ENCODE data around the gene NOL12. TPM values are rescaled to one million over a fixed set of nuclear protein-coding genes. Genes with fewer than 3 reads are reported as not detected.
"Not testable (repeated sequence)": the region's sequence is repeated elsewhere in the genome, so short reads cannot be mapped to it uniquely, and the experiment has no call there.

Gene NOL12
- total and polyA plus RNA-seq, 5 donors = 13.5 to 16.4 (median 14.5) TPM

GRCh38 chr22:37681556-37682049, 4.5 kb upstream of the NOL12 start:
- H3K9me3 ChIP-seq (ENCODE audit: control insufficient read depth, low read length) = no peaks in the 10 kb centered on the region
- peak; percentile 73 to 87 (median 84) for DNase-seq
- no peaks in the 10 kb centered on the region for H3K27me3 ChIP-seq (ENCODE audit: control insufficient read depth, insufficient read depth)
- ATAC-seq = peak; percentile 39 to 54
- no peak overlapping the region for H3K4me3 ChIP-seq (ENCODE audit: low read length)
- intact Hi-C loops (cut with DNase I) = loop anchor here in 3 of 4 donors (5.0 to 10.0 kb wide), 3 partner anchors 34 to 57 kb away; no protein-coding TSS in a partner anchor
- H3K27ac ChIP-seq (ENCODE audit: low read length) = no peak overlapping the region
- peaks cover 2% of the 10 kb centered on the region for H3K4me1 ChIP-seq (ENCODE audit: control insufficient read depth, insufficient read depth, low read length)
- 26% methylated on average over 6 of the region's 6 CpGs for WGBS

DNA sequence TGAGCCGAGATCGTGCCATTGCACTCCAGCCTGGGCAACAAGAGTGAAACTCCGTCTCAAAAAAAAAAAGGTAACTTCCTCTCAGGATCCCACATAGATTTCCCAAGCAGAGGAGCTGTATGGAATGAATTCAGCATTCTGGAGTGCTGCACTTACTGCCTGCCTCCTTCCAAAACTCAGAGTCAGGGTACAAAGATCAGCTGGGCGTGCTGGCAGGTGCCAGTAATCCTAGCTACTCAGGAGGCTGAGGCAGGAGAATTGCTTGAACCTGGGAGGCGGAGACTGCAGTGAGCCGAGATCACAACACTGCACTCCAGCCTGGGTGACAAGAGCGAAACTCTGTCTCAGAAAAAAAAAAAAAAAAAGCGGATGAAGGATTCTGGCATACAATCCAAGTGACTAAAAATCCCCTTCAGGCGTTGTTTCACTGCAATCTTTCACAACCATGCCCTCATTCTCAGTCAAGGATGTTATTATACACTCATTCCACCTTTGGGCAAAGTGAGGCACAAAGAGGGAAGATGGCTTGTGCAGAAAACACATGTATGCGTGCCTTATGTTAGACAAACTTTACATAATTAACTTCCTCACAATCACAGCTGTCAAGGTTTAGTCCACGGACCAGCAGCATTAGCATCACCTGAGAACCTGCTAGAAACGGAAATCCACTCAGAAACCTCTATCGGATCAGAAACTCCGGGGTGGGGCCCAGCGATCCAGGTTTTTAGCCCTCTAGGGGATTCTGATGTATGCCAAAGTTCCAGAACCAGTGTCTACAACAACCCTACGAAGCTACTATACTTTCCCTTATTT, 1.1 kb upstream of the NOL12 start:
- Histone ChIP-seq H3K4me3 (ENCODE audit: low read length) (no peak overlapping the region), H3K27me3 (ENCODE audit: control insufficient read depth, insufficient read depth) (no peaks in the 10 kb centered on the region)
- intact Hi-C loops (cut with DNase I) = loop anchor here in 3 of 4 donors (5.0 to 10.0 kb wide), 3 partner anchors 38 to 60 kb away; no protein-coding TSS in a partner anchor

DNA sequence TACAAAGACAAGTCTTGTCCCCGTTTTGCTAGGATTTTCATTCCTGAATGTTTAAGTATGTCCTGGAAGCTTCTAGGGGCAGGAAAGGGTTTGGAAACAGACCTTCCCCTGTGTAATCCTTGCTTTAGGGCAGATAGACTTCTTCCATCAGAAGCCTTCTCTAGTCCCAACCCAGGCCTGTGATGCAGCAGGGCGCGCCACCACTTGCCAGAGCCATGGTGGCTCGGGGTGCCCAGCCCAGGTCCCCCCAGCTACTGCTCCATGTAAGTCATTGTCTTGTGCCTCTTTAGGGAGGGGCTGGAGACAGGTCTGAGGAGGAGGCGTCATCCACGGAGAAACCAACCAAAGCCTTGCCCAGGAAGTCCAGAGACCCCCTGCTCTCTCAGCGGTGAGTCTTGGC, 4.3 kb downstream of the NOL12 start:
- Histone ChIP-seq H3K27ac (ENCODE audit: low read length) (no peak overlapping the region), H3K4me1 (ENCODE audit: control insufficient read depth, insufficient read depth, low read length) (peaks cover 2% of the 10 kb centered on the region), H3K9me3 (ENCODE audit: control insufficient read depth, low read length) (no peaks in the 10 kb centered on the region), H3K27me3 (ENCODE audit: control insufficient read depth, insufficient read depth) (no peaks in the 10 kb centered on the region), H3K4me3 (ENCODE audit: low read length) (no peak overlapping the region)
- ATAC-seq (no peak), DNase-seq (no peak)
- WGBS = 87% methylated on average over 7 of the region's 7 CpGs
- intact Hi-C loops (cut with DNase I) = no loop called here

More for the DNA sequence above, 1.1 kb upstream of the NOL12 start:
- H3K27ac ChIP-seq (ENCODE audit: low read length) = no peak overlapping the region
- H3K9me3 ChIP-seq (ENCODE audit: control insufficient read depth, low read length) = no peaks in the 10 kb centered on the region
- ATAC-seq (no peak), DNase-seq (no peak)
- peaks cover 2% of the 10 kb centered on the region for H3K4me1 ChIP-seq (ENCODE audit: control insufficient read depth, insufficient read depth, low read length)
- WGBS = 81% methylated on average over 16 of the region's 16 CpGs

GRCh38 chr22:37690901-37691504, 4.9 kb downstream of the NOL12 start:
- Histone ChIP-seq H3K27me3 (ENCODE audit: control insufficient read depth, insufficient read depth) (no peaks in the 10 kb centered on the region), H3K27ac (ENCODE audit: low read length) (no peak overlapping the region), H3K9me3 (ENCODE audit: control insufficient read depth, low read length) (no peaks in the 10 kb centered on the region), H3K4me3 (ENCODE audit: low read length) (no peak overlapping the region), H3K4me1 (ENCODE audit: control insufficient read depth, insufficient read depth, low read length) (peaks cover 2% of the 10 kb centered on the region)
- intact Hi-C loops (cut with DNase I) = no loop called here
- 93% methylated on average over 18 of the region's 18 CpGs for WGBS
- ATAC-seq (no peak), DNase-seq (no peak)

- intact Hi-C loops (cut with DNase I) = no loop called here
- Histone ChIP-seq H3K4me1 (ENCODE audit: control insufficient read depth, insufficient read depth, low read length) (no peaks in the 10 kb centered on the region), H3K27ac (ENCODE audit: low read length) (no peak overlapping the region), H3K4me3 (ENCODE audit: low read length) (no peak overlapping the region), H3K27me3 (ENCODE audit: control insufficient read depth, insufficient read depth) (no peaks in the 10 kb centered on the region), H3K9me3 (ENCODE audit: control insufficient read depth, low read length) (no peaks in the 10 kb centered on the region)
- DNase-seq (no peak), ATAC-seq (no peak)
- WGBS = 90% methylated on average over 15 of the region's 15 CpGs
These were observed 6.6 kb downstream of the NOL12 start for GRCh38 chr22:37692627-37693285.

- intact Hi-C loops (cut with DNase I); H3K9me3 ChIP-seq (ENCODE audit: control insufficient read depth, low read length); ATAC-seq; H3K27ac ChIP-seq (ENCODE audit: low read length); DNase-seq; H3K4me1 ChIP-seq (ENCODE audit: control insufficient read depth, insufficient read depth, low read length); H3K27me3 ChIP-seq (ENCODE audit: control insufficient read depth, insufficient read depth); H3K4me3 ChIP-seq (ENCODE audit: low read length): not testable (repeated sequence)
- WGBS = 94% methylated on average over 7 of the region's 7 CpGs
These were observed 8.0 kb downstream of the NOL12 start for GRCh38 chr22:37694131-37694530.

- intact Hi-C loops (cut with DNase I); H3K4me1 ChIP-seq (ENCODE audit: control insufficient read depth, insufficient read depth, low read length); H3K9me3 ChIP-seq (ENCODE audit: control insufficient read depth, low read length); H3K27me3 ChIP-seq (ENCODE audit: control insufficient read depth, insufficient read depth); ATAC-seq; H3K4me3 ChIP-seq (ENCODE audit: low read length); DNase-seq; H3K27ac ChIP-seq (ENCODE audit: low read length): not testable (repeated sequence)
- WGBS = 26% methylated on average over 13 of the region's 13 CpGs
These were observed 10.1 kb downstream of the NOL12 start for GRCh38 chr22:37696260-37696656.

- 12% methylated on average over 39 of the region's 39 CpGs for WGBS
- no peaks in the 10 kb centered on the region for H3K4me1 ChIP-seq (ENCODE audit: control insufficient read depth, insufficient read depth, low read length)
- no peak within 1 kb of the TSS for H3K27ac ChIP-seq (ENCODE audit: low read length)
- no peaks in the 10 kb centered on the region for H3K27me3 ChIP-seq (ENCODE audit: control insufficient read depth, insufficient read depth)
- H3K9me3 ChIP-seq (ENCODE audit: control insufficient read depth, low read length) = no peaks in the 10 kb centered on the region
- no peak within 1 kb of the TSS for H3K4me3 ChIP-seq (ENCODE audit: low read length)
- intact Hi-C loops (cut with DNase I) = no loop called here
- ATAC-seq (peak; percentile 99), DNase-seq (peak; percentile 97 to 98 (median 98))
These were observed 10.8 kb downstream of the NOL12 start, which contains the start of gene TRIOBP for GRCh38 chr22:37696657-37697537. Gene TRIOBP (plus strand): TSS chr22:37697048. CDS start chr22:37701366, 4,318 bp downstream.

DNA sequence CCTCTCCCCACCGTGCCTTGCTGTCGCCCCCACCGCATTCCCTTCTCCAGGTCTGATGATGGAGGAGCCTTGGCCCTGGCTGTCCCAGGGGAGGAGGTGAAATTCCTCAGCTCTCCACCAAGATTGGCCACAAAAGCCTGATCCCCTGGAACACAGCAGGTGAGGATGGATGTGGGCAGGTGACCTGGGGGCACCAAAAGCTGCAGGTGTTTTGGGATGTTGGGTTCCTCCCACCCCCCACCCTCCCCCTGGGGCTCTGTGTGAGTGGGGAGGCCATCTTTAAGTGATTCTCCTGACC, 11.3 kb downstream of the NOL12 start:
- intact Hi-C loops (cut with DNase I) = no loop called here
- DNase-seq (no peak), ATAC-seq (no peak)
- no peak overlapping the region for H3K4me3 ChIP-seq (ENCODE audit: low read length)
- no peaks in the 10 kb centered on the region for H3K9me3 ChIP-seq (ENCODE audit: control insufficient read depth, low read length)
- no peaks in the 10 kb centered on the region for H3K27me3 ChIP-seq (ENCODE audit: control insufficient read depth, insufficient read depth)
- no peaks in the 10 kb centered on the region for H3K4me1 ChIP-seq (ENCODE audit: control insufficient read depth, insufficient read depth, low read length)
- WGBS = 54% methylated on average over 3 of the region's 3 CpGs
- no peak overlapping the region for H3K27ac ChIP-seq (ENCODE audit: low read length)

GRCh38 chr22:37701141-37701786, 15.1 kb downstream of the NOL12 start:
- no peaks in the 10 kb centered on the region for H3K27me3 ChIP-seq (ENCODE audit: control insufficient read depth, insufficient read depth)
- no peak for DNase-seq
- 61% methylated on average over 8 of the region's 8 CpGs for WGBS
- no peaks in the 10 kb centered on the region for H3K9me3 ChIP-seq (ENCODE audit: control insufficient read depth, low read length)
- no peak for ATAC-seq
- H3K4me3 ChIP-seq (ENCODE audit: low read length) = no peak overlapping the region
- intact Hi-C loops (cut with DNase I) = loop anchor here in 1 of 4 donors (5.0 kb wide), 1 partner anchor 41 kb away; no protein-coding TSS in a partner anchor
- no peaks in the 10 kb centered on the region for H3K4me1 ChIP-seq (ENCODE audit: control insufficient read depth, insufficient read depth, low read length)
- H3K27ac ChIP-seq (ENCODE audit: low read length) = no peak overlapping the region

All from right cardiac atrium (tissue), 5 donors.